Measurements from ENCODE around the gene EFCAB11. TPM values are rescaled to one million over a fixed set of nuclear protein-coding genes. Genes with fewer than 3 reads are reported as not detected.

Gene EFCAB11
- total and polyA plus RNA-seq, 2 of the 8 experiments (the other 6 are each of a cell fraction or from before 2014, with no cell fraction given), result 6.8 to 12.8 TPM

- no peak overlapping the region for H2BK12ac ChIP-seq (ENCODE audit: low read depth, low read length)
- no peak overlapping the region for H2BK20ac ChIP-seq (ENCODE audit: low read length)
- FAIRE-seq, result no peak
- no peak overlapping the region for H3K18ac ChIP-seq (ENCODE audit: extremely low read depth, low read length)
- H3K9me3 ChIP-seq (ENCODE audit: insufficient read depth in 2 of 2, low read depth in 1 of 2, low read length in 1 of 2), result no peaks in the 10 kb centered on the region
- H3K79me1 ChIP-seq (ENCODE audit: low read depth, low read length), result no peaks in the 10 kb centered on the region
- H2AK5ac ChIP-seq (ENCODE audit: low read depth, low read length), result no peak overlapping the region
- H3K9ac ChIP-seq (replicated peaks in 1 of 4; ENCODE audit: extremely low read depth in 1 of 4, low read depth in 3 of 4, low read length in 3 of 4), result no peak overlapping the region
- H3K4me3 ChIP-seq (ENCODE audit: extremely low read depth in 1 of 4, insufficient read depth in 2 of 4, low read depth in 3 of 4, low read length in 4 of 4), result no peak overlapping the region
- no peak overlapping the region for H3K4ac ChIP-seq (replicated peaks; ENCODE audit: insufficient read length, low read depth, low read length)
- peaks cover 0 to 55% (median 24%) of the 10 kb centered on the region in 4 experiments; a peak in 6 of 8 replicates for H3K36me3 ChIP-seq (ENCODE audit: control insufficient read depth in 2 of 4, insufficient read depth in 4 of 4, low read length in 3 of 4)
- no peak overlapping the region for H4K8ac ChIP-seq (ENCODE audit: extremely low read depth, insufficient read depth, low read length)
- H4K91ac ChIP-seq (replicated peaks; ENCODE audit: insufficient read length, low read length), result no peak overlapping the region
- CTCF ChIA-PET (ENCODE audit: partially characterized antibody), result no interaction called here
- H3K79me2 ChIP-seq (ENCODE audit: control insufficient read depth in 1 of 2, insufficient read depth in 2 of 2, low read length in 2 of 2), result no peaks in the 10 kb centered on the region
- no peak overlapping the region for H2BK5ac ChIP-seq (ENCODE audit: low read depth, low read length)
- H2BK120ac ChIP-seq (replicated peaks; ENCODE audit: low read depth, low read length), result no peak overlapping the region
- H2BK15ac ChIP-seq (ENCODE audit: low read length), result no peak overlapping the region
- POLR2A ChIA-PET (ENCODE audit: partially characterized antibody), result no interaction called here
- no peak overlapping the region for H3K23ac ChIP-seq (ENCODE audit: insufficient read length)
- H3K27me3 ChIP-seq (replicated peaks in 1 of 4; ENCODE audit: control insufficient read depth in 3 of 4, extremely low read depth in 1 of 4, insufficient read depth in 3 of 4, low read length in 3 of 4), result no peaks in the 10 kb centered on the region
- no peak overlapping the region for H3K56ac ChIP-seq (replicated peaks; ENCODE audit: insufficient read length, low read depth, low read length)
- no peak overlapping the region for H4K5ac ChIP-seq (ENCODE audit: insufficient read length, low read depth, low read length)
- 100% methylated on average over 1 of the region's 1 CpG; no CpG with 5 or more reads in 1 of the 2 experiments for WGBS, 2 experiments (ENCODE audit: extremely low coverage in 1 of 2, insufficient coverage in 1 of 2, insufficient read length in 1 of 2, insufficient replicate concordance in 2 of 2, low coverage in 1 of 2, low lambda C conversion rate in 2 of 2, missing lambda C conversion rate in 1 of 2)
- no peaks in the 10 kb centered on the region for H3K4me1 ChIP-seq (replicated peaks in 1 of 4; ENCODE audit: control insufficient read depth in 3 of 4, insufficient read depth in 4 of 4, low read length in 3 of 4)
- no peak overlapping the region for H3K4me2 ChIP-seq (ENCODE audit: insufficient read depth in 1 of 2, low read depth in 2 of 2, low read length in 2 of 2)
- H3K14ac ChIP-seq (ENCODE audit: insufficient read length), result no peak overlapping the region
- no peaks in the 10 kb centered on the region for H3K23me2 ChIP-seq (ENCODE audit: low read depth, low read length)
- H3K27ac ChIP-seq (ENCODE audit: low read depth, low read length), result no peak overlapping the region
- no peak for TF ChIP-seq YY1 (IDR thresholded peaks at IDR 0.05; ENCODE audit: low read depth, low read length)
- TF ChIP-seq SP1 (IDR thresholded peaks at IDR 0.05; ENCODE audit: low read depth, low read length), result no peak
- no peak for TF ChIP-seq CBX8 (IDR thresholded peaks at IDR 0.05; ENCODE audit: borderline replicate concordance, low read depth, low read length)
- TF ChIP-seq RXRA (IDR thresholded peaks at IDR 0.05; ENCODE audit: insufficient read depth, low read depth, low read length), result no peak
- TF ChIP-seq MAFK (IDR thresholded peaks at IDR 0.05; ENCODE audit: low read depth, low read length), result no peak
- TF ChIP-seq CHD1 (IDR thresholded peaks at IDR 0.05; ENCODE audit: low read depth, low read length), result no peak
- TF ChIP-seq SUZ12 (IDR thresholded peaks at IDR 0.05; ENCODE audit: low read length), result no peak
- TF ChIP-seq KDM5A (IDR thresholded peaks at IDR 0.05; ENCODE audit: low read length), result no peak
- no peak for TF ChIP-seq POLR2A (IDR thresholded peaks at IDR 0.05; ENCODE audit: control extremely low read depth in 1 of 2, low read depth in 2 of 2, low read length in 2 of 2)
- TF ChIP-seq SP4 (IDR thresholded peaks at IDR 0.05; ENCODE audit: low read length), result no peak
- TF ChIP-seq ZNF274 (IDR thresholded peaks at IDR 0.05; ENCODE audit: borderline replicate concordance, extremely low read depth, low read length), result no peak
- no peak for TF ChIP-seq ASH2L (IDR thresholded peaks at IDR 0.05; ENCODE audit: low read length)
- TF ChIP-seq PHF8 (conservative IDR thresholded peaks at IDR 0.05; ENCODE audit: low read depth, low read length), result no peak
- no peak for TF ChIP-seq GABPA (IDR thresholded peaks at IDR 0.05; ENCODE audit: borderline replicate concordance, insufficient read depth, low read length)
- TF ChIP-seq SP2 (IDR thresholded peaks at IDR 0.05; ENCODE audit: low read length), result no peak
- H4K20me1 ChIP-seq (replicated peaks in 1 of 2; ENCODE audit: control insufficient read depth in 1 of 2, insufficient read depth in 2 of 2, low read length in 2 of 2), result peaks cover 2 to 5% of the 10 kb centered on the region in 2 experiments
- no peak for DNase-seq (ENCODE audit: low read depth in 1 of 2, low spot score in 2 of 2)
- no peak overlapping the region for H2AFZ ChIP-seq (ENCODE audit: low read length)
Measured at GRCh38 chr14:89996963-89997362, 42.4 kb upstream of the EFCAB11 start.
